Esophagus muscularis mucosa (tissue), 3 donors: ENCODE data around the gene FGF14.

Source experiments
- CTCF ChIP-seq, 3 experiments: fragments of 200-600 bp in 2 of 3; fragments of 450-650 bp in 1 of 3; sonication (generic) in 2 of 3; IDR thresholded peaks; one replicate each; pipeline ENCODE4 v1.5.1; 2017 to 2019; ENCODE audit warnings: antibody characterized with exemption in 3 of 3, mild to moderate bottlenecking in 2 of 3, moderate library complexity in 1 of 3
- EP300 ChIP-seq: sonication (generic); formaldehyde crosslinking; IDR thresholded peaks from one replicate; pipeline ENCODE4 v1.6.1; 2017; ENCODE audit warnings: antibody characterized with exemption

GRCh38 chr13:102374726-102375125 lies 27.1 kb downstream of the FGF14 start:
- TF ChIP-seq CTCF (IDR thresholded peaks at IDR 0.05) (no peak), EP300 (no peak)
